NCI-H2196 (cell line): ENCODE measurements around the gene MNDA.
"Not testable (repeated sequence)": the region's sequence is repeated elsewhere in the genome, so short reads cannot be mapped to it uniquely, and the experiment has no call there.

Experiments
- DNase-seq: peaks from one replicate; lab custom pipeline; 2025; ENCODE audit not compliant: unreplicated experiment; lab: John Stamatoyannopoulos, UW

The MNDA gene

DNA sequence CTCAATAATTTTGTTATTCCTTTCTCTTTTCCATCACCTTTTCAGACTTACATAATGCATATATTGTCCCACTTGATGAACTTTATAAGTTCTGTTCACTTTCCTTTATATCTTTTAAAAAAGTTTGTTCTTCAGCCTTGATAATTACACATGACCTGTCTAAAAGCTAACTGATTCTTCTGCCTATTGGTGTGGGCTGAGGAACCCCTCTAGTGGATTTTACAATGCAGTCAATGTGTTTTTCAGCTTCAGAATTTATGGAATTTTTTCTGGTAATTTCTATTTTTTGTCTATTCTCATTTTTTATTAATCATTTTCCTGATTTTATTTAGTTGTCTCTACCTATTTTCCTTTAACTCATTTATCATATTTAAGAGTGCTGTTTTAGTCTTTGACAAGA lies 7.5 kb downstream of the MNDA start:
- no peak for DNase-seq

DNA sequence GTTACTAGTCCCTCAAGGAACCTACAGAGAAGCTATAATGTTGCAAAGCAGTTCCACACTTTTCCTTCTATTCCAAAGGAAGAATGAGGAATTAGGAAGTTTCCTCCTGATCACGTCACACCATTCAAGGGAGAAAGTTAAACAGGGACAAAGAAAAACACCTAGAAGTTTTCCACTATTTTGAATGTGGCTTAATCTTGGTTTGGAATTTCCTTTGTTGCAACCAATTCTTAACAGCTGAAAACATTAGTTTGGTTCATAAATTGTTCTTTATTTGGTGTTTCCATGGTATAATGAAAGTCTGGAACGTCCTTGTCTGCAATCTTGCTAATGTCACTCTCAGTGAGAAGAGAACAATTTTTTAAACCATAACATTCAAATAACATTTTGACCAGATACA lies 8.4 kb downstream of the MNDA start:
- DNase-seq = no peak

DNA sequence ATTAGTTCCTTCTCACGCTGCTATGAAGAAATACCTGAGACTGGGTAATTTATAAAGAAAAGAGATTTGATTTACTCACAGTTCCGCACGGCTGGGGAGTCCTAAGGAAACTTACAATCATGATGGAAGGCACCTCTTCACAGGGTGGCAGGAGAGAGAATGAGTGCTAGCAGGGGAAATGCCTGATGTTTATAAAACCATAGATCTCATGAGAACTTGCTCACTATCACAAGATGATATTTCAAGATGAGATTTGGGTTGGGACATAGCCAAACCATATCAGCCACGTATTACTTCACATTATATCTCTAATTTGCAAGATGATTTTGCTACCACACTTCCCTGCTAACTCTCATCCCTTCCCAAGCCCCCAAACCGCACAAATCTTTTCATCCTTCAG lies 9.1 kb downstream of the MNDA start:
- DNase-seq = no peak

DNA sequence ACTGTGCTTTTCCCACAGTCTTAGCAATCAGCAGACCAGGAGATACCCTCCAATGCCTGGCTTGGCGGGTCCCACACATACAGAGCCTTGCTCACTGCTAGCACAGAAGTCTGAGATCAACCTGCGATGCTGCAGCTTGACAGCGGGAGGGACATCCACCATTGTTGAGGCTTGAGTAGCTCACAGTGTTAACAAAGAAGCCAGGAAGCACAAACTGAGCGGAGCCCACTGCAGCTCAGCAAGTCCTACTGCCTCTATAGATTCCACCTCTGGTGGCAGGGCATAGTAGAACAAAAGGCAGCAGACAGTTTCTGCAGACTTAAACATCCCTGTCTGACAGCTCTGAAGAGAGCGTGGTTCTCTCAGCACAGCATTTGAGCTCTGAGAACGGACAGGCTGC lies 33.4 kb downstream of the MNDA start:
- no peak for DNase-seq

DNA sequence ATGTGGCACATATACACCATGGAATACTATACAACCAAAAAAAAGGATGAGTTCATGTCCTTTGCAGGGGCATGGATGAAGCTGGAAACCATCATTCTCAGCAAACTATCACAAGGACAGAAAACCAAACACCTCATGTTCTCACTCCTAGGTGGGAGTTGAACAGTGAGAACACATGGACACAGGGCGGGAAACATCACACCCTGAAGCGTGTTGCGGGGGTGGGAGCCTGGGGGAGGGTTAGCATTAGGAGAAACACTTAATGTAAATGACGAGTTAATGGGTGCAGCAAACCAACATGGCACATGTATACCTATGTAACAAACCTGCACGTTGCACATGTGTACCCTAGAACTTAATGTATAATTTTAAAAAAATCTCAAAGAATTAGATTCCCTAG lies 39.3 kb downstream of the MNDA start:
- DNase-seq = not testable (repeated sequence)

DNA sequence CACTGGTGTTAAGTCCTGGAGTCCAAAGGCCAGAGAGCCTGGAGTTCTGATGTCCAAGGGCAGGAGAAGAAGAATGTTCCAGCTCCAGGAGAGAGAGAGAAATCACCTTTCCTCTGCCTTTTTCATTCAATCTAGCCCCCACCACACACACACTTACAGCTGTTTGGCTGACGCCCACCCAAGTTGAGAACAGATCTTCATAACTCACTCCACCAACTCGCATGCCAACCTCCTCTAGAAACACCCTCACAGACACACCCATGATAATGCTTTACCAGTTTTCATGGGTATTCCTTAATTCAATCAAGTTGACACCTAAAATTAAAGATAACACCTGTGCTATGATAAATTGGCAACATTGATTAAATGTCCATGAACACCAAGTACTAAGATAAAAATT lies 42.0 kb downstream of the MNDA start:
- DNase-seq = no peak

DNA sequence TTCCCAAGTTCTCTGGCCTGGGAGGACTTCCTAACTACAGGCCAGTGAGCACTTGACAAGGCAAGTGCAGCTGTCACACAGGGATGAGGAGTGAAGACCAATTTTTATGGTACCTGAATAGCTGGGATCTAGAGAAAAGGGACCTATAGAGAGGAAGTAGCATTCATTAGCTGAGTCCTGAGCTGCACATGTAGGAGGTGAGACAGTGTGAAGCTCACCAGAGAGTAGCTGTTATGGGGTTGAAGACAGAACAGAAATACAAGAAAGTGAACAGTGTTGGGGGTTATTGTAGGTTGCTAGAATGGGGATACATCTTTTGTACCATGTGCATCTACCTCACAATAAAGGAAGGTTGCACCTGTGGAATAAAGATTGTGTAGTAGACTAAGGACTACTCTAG lies 62.5 kb downstream of the MNDA start:
- DNase-seq = no peak

DNA sequence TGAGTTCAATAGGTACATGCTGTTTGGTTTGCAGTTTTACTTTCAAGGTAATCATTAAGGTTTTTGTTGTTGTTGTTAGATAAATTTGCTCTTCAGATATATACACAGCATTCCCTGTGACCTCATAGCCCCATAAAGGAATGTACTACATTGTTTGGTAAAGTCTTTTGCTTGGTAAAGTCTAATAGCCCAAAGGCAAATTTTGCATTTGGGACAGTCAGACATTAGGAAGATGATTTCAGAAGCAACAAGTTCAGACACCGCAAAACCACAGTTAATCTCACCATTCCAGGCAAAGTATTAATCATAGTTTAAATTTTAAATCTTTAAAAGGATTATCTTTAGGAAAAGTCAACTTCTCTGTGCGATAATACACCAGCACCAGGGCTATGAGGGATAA lies 67.6 kb downstream of the MNDA start:
- no peak for DNase-seq
